Measurements from ENCODE around the gene SLC15A2.
"Not testable (repeated sequence)": the region's sequence is repeated elsewhere in the genome, so short reads cannot be mapped to it uniquely, and the experiment has no call there.

The SLC15A2 gene, protein sequence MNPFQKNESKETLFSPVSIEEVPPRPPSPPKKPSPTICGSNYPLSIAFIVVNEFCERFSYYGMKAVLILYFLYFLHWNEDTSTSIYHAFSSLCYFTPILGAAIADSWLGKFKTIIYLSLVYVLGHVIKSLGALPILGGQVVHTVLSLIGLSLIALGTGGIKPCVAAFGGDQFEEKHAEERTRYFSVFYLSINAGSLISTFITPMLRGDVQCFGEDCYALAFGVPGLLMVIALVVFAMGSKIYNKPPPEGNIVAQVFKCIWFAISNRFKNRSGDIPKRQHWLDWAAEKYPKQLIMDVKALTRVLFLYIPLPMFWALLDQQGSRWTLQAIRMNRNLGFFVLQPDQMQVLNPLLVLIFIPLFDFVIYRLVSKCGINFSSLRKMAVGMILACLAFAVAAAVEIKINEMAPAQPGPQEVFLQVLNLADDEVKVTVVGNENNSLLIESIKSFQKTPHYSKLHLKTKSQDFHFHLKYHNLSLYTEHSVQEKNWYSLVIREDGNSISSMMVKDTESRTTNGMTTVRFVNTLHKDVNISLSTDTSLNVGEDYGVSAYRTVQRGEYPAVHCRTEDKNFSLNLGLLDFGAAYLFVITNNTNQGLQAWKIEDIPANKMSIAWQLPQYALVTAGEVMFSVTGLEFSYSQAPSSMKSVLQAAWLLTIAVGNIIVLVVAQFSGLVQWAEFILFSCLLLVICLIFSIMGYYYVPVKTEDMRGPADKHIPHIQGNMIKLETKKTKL

DNA sequence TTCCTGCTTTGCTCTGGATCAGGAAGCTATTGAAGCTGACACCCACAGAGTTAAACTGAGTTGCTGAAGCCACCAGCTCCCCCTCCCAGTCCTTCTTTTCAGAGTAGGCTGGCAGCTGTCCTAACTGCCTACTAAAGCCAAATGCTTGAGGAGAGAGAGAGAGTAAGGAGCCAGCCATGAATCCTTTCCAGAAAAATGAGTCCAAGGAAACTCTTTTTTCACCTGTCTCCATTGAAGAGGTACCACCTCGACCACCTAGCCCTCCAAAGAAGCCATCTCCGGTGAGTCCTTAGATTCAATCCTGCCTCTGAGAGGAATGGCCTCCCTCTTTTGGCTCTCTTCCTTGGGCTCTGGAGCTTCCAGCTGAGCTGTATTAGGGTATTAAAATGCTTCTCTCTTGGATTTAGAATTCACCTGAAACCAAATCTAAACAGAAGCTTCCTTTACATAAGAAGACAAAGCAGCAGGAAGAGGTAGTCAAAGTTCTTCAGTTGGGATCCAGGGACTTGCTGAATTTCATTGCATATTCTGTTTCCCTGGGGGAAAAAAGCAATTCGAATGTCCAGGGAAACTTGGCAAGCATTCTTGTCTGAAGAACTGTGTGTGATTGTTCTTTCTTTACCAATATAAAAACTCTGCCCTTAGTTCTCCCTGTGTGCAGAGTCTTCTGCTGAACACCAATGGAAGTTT is at the start of gene SLC15A2:
SLC15A2 (plus strand) TSS at position 101 of the 690 bp plus-strand sequence; CDS start at position 177, 76 bp downstream.
- Histone ChIP-seq H3K9ac (ENCODE audit: low read depth in 1 of 2, low read length in 2 of 2) (no peak within 1 kb of the TSS), H3K4me3 (ENCODE audit: low read length in 2 of 2) (no peak within 1 kb of the TSS), H3K27ac (ENCODE audit: low read depth in 2 of 2, low read length in 2 of 2) (no peak within 1 kb of the TSS), H3K9me3 (ENCODE audit: control insufficient read depth in 2 of 2, low read length in 2 of 2) (no peaks in the 10 kb centered on the region), H3K4me1 (ENCODE audit: control insufficient read depth in 2 of 2, insufficient read depth in 2 of 2, low read length in 2 of 2) (peaks cover 0 to 3% of the 10 kb centered on the region in 2 donors), H3K27me3 (ENCODE audit: control insufficient read depth in 2 of 2, insufficient read depth in 2 of 2, low read length in 2 of 2) (no peaks in the 10 kb centered on the region), H3K36me3 (ENCODE audit: control insufficient read depth in 2 of 2, insufficient read depth in 2 of 2, low read length in 2 of 2) (no peaks in the 10 kb centered on the region)

DNA sequence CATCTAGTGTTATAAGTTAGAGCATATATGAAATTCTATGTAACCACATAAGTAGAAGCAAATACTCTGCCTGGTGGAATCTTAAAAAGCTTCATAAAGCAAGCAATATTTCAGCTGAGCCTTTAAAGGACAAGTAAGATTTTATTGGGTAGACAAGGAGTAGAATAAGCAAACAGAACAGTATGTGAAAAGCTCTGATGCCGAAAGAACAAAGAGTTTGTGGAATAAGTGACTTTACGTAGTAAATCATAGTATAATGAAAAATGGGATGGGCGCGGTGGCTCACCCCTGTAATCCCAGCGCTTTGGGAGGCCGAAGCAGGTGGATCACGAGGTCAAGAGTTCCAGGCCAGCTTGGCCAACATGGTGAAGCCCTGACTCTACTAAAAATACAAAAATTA is 49.3 kb upstream of the SLC15A2 start:
- Histone ChIP-seq H3K9me3 (ENCODE audit: control insufficient read depth in 2 of 2, low read length in 2 of 2) (no peaks in the 10 kb centered on the region), H3K4me3 (ENCODE audit: low read length in 2 of 2) (no peak overlapping the region), H3K9ac (ENCODE audit: low read depth in 1 of 2, low read length in 2 of 2) (no peak overlapping the region)

DNA sequence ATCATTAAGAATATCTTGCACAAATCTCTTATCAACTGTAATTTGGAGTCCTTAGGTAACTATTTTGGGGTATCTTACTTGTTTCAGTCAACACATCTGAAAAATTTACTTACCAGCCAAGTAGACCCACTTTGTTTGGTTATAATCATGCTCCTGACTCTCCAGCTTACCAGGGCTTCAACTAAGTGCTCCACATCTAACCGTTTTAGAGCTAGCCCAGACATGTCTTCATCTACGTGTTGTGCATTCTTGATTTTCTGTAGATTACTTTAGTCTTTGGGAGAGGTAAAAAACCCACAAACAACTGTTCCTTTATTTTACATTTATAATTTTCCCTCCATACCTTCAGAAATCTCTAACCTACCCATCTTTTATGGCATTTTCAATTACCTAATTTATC is 41.9 kb upstream of the SLC15A2 start:
- no peak overlapping the region for H3K9ac ChIP-seq (ENCODE audit: low read depth in 1 of 2, low read length in 2 of 2)
- no peaks in the 10 kb centered on the region for H3K36me3 ChIP-seq (ENCODE audit: control insufficient read depth in 2 of 2, insufficient read depth in 2 of 2, low read length in 2 of 2)
- no peaks in the 10 kb centered on the region for H3K4me1 ChIP-seq (ENCODE audit: control insufficient read depth in 2 of 2, insufficient read depth in 2 of 2, low read length in 2 of 2)
- no peaks in the 10 kb centered on the region for H3K9me3 ChIP-seq (ENCODE audit: control insufficient read depth in 2 of 2, low read length in 2 of 2)
- H3K4me3 ChIP-seq (ENCODE audit: low read length in 2 of 2): no peak overlapping the region
- H3K27me3 ChIP-seq (ENCODE audit: control insufficient read depth in 2 of 2, insufficient read depth in 2 of 2, low read length in 2 of 2): no peaks in the 10 kb centered on the region
- H3K27ac ChIP-seq (ENCODE audit: low read depth in 2 of 2, low read length in 2 of 2): no peak overlapping the region

More for the DNA sequence above, 49.3 kb upstream of the SLC15A2 start:
- Histone ChIP-seq H3K36me3 (ENCODE audit: control insufficient read depth in 2 of 2, insufficient read depth in 2 of 2, low read length in 2 of 2) (no peaks in the 10 kb centered on the region), H3K27me3 (ENCODE audit: control insufficient read depth in 2 of 2, insufficient read depth in 2 of 2, low read length in 2 of 2) (no peaks in the 10 kb centered on the region), H3K4me1 (ENCODE audit: control insufficient read depth in 2 of 2, insufficient read depth in 2 of 2, low read length in 2 of 2) (no peaks in the 10 kb centered on the region), H3K27ac (ENCODE audit: low read depth in 2 of 2, low read length in 2 of 2) (no peak overlapping the region)

DNA sequence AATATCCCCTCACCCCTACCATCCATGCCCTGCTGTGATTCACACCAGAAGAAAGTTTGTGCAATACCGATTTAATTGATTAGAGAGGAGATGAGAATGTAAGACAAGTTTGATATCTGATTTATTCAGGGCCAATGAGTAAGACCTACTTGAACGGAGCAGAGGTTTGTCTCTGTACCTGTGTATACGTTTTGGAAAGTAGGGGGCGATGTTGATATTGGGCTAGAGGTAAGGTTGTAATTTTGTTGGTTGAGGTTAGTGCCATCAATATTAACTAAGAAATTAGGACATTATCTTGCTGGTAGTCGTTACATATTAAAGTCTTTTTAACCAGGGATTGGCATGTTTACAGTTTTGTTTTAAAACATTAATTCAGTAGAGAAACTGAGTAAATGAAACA is 38.6 kb upstream of the SLC15A2 start:
- H3K27me3 ChIP-seq (ENCODE audit: control insufficient read depth in 2 of 2, insufficient read depth in 2 of 2, low read length in 2 of 2): no peaks in the 10 kb centered on the region

DNA sequence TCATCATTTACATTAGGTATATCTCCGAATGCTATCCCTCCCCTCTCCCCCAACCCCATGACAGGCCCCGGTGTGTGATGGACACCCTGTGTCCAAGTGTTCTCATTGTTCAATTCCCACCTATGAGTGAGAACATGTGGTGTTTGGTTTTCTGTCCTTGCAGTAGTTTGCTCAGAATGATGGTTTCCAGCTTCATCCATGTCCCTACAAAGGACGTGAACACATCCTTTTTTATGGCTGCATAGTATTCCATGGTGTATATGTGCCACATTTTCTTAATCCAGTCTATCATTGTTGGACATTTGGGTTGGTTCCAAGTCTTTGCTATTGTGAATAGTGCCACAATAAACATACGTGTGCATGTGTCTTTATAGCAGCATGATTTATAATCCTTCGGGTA is 36.4 kb upstream of the SLC15A2 start:
- H3K27me3 ChIP-seq (ENCODE audit: control insufficient read depth in 2 of 2, insufficient read depth in 2 of 2, low read length in 2 of 2): not testable (repeated sequence)

More for the DNA sequence above, 38.6 kb upstream of the SLC15A2 start:
- H3K9ac ChIP-seq (ENCODE audit: low read depth in 1 of 2, low read length in 2 of 2): no peak overlapping the region
- H3K9me3 ChIP-seq (ENCODE audit: control insufficient read depth in 2 of 2, low read length in 2 of 2): no peaks in the 10 kb centered on the region
- H3K27ac ChIP-seq (ENCODE audit: low read depth in 2 of 2, low read length in 2 of 2): no peak overlapping the region
- no peak overlapping the region for H3K4me3 ChIP-seq (ENCODE audit: low read length in 2 of 2)
- H3K4me1 ChIP-seq (ENCODE audit: control insufficient read depth in 2 of 2, insufficient read depth in 2 of 2, low read length in 2 of 2): no peaks in the 10 kb centered on the region
- no peaks in the 10 kb centered on the region for H3K36me3 ChIP-seq (ENCODE audit: control insufficient read depth in 2 of 2, insufficient read depth in 2 of 2, low read length in 2 of 2)

DNA sequence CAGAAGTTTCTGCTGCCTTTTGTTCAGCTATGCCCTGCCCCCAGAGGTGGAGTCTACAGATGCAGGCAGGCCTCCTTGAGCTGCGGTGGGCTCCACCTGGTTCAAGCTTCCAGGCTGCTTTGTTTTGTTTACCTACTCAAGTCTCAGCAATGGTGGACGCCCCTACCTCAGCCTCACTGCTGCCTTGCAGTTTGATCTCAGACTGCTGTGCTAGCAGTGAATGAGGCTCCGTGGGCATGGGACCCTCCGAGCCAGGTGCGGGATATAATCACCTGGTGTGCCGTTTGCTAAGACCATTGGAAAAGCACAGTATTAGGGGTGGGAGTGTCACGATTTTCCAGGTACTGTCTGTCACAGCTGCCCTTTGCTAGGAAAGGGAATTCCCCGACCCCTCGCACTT is 31.0 kb upstream of the SLC15A2 start:
- not testable (repeated sequence) for H3K27me3 ChIP-seq (ENCODE audit: control insufficient read depth in 2 of 2, insufficient read depth in 2 of 2, low read length in 2 of 2); H3K4me3 ChIP-seq (ENCODE audit: low read length in 2 of 2); H3K9ac ChIP-seq (ENCODE audit: low read depth in 1 of 2, low read length in 2 of 2); H3K9me3 ChIP-seq (ENCODE audit: control insufficient read depth in 2 of 2, low read length in 2 of 2); H3K36me3 ChIP-seq (ENCODE audit: control insufficient read depth in 2 of 2, insufficient read depth in 2 of 2, low read length in 2 of 2); H3K4me1 ChIP-seq (ENCODE audit: control insufficient read depth in 2 of 2, insufficient read depth in 2 of 2, low read length in 2 of 2); H3K27ac ChIP-seq (ENCODE audit: low read depth in 2 of 2, low read length in 2 of 2)

More for the DNA sequence above, 36.4 kb upstream of the SLC15A2 start:
- H3K9me3 ChIP-seq (ENCODE audit: control insufficient read depth in 2 of 2, low read length in 2 of 2); H3K27ac ChIP-seq (ENCODE audit: low read depth in 2 of 2, low read length in 2 of 2); H3K4me3 ChIP-seq (ENCODE audit: low read length in 2 of 2); H3K36me3 ChIP-seq (ENCODE audit: control insufficient read depth in 2 of 2, insufficient read depth in 2 of 2, low read length in 2 of 2); H3K4me1 ChIP-seq (ENCODE audit: control insufficient read depth in 2 of 2, insufficient read depth in 2 of 2, low read length in 2 of 2); H3K9ac ChIP-seq (ENCODE audit: low read depth in 1 of 2, low read length in 2 of 2): not testable (repeated sequence)

DNA sequence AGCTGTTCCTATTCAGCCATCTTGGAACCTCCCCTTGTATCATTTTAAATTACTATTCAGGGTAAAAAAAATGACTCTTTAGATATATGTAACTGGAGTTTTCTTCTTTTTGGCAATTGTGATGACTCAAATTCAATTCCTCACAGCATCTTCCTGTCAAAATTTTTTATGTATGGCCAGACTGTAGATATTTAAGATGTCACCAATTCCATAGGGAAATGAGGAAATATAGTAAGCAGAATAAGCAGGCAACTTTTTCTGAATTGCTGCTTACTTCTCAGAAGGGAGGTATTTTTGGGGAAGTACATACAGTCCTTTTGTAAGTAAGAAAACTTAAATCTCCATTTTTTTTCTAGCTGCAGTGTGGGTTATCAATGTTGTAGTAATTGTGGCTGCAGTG is 30.4 kb upstream of the SLC15A2 start:
- Histone ChIP-seq H3K27ac (ENCODE audit: low read depth in 2 of 2, low read length in 2 of 2) (no peak overlapping the region), H3K36me3 (ENCODE audit: control insufficient read depth in 2 of 2, insufficient read depth in 2 of 2, low read length in 2 of 2) (peaks cover 0 to 3% of the 10 kb centered on the region in 2 donors), H3K4me1 (ENCODE audit: control insufficient read depth in 2 of 2, insufficient read depth in 2 of 2, low read length in 2 of 2) (no peaks in the 10 kb centered on the region), H3K4me3 (ENCODE audit: low read length in 2 of 2) (no peak overlapping the region), H3K9ac (ENCODE audit: low read depth in 1 of 2, low read length in 2 of 2) (no peak overlapping the region), H3K9me3 (ENCODE audit: control insufficient read depth in 2 of 2, low read length in 2 of 2) (no peaks in the 10 kb centered on the region), H3K27me3 (ENCODE audit: control insufficient read depth in 2 of 2, insufficient read depth in 2 of 2, low read length in 2 of 2) (no peaks in the 10 kb centered on the region)

DNA sequence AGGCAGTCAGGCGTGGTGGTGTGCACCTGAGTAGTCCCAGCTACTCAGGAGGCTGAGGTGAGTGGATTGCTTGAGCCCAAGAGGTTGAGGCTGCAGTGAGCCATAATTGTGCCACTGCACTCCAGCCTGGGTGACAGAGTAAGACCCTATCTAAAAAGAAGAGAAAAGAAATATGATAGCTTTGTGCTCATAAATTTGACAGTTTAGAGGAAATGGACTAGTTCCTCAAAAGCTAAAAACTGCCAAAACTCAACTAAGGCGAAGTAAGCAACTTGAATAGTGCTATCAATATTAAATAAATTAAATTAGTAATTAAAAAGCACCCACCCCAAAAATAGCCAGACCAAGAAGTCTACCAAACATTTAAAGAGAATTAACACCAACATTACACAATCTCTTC is 24.5 kb upstream of the SLC15A2 start:
- H3K9ac ChIP-seq (ENCODE audit: low read depth in 1 of 2, low read length in 2 of 2): no peak overlapping the region
- no peak overlapping the region for H3K4me3 ChIP-seq (ENCODE audit: low read length in 2 of 2)
- no peaks in the 10 kb centered on the region for H3K4me1 ChIP-seq (ENCODE audit: control insufficient read depth in 2 of 2, insufficient read depth in 2 of 2, low read length in 2 of 2)
- H3K27me3 ChIP-seq (ENCODE audit: control insufficient read depth in 2 of 2, insufficient read depth in 2 of 2, low read length in 2 of 2): no peaks in the 10 kb centered on the region
- H3K9me3 ChIP-seq (ENCODE audit: control insufficient read depth in 2 of 2, low read length in 2 of 2): no peaks in the 10 kb centered on the region
- H3K36me3 ChIP-seq (ENCODE audit: control insufficient read depth in 2 of 2, insufficient read depth in 2 of 2, low read length in 2 of 2): peaks cover 3% of the 10 kb centered on the region in 2 donors
- no peak overlapping the region for H3K27ac ChIP-seq (ENCODE audit: low read depth in 2 of 2, low read length in 2 of 2)

DNA sequence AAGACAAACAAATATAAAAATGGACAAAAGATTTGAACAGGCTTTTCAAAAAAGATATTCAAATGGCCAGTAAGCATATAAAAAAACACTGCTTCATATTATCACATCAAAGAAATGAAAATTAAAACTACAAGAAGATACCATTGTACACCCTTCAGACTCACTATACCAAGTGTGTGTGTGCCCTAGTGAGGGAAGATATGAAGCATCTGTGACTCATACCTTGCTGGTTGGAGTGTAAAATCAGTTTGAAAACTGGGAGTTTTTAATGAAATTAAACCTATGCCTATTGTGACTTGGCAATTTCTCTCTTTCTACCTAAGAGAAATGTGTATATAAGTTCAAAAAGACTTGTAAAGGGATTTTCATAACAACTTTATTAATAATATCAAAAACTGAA is 23.5 kb upstream of the SLC15A2 start:
- H3K9me3 ChIP-seq (ENCODE audit: control insufficient read depth in 2 of 2, low read length in 2 of 2): no peaks in the 10 kb centered on the region
- peaks cover 3% of the 10 kb centered on the region in 2 donors for H3K36me3 ChIP-seq (ENCODE audit: control insufficient read depth in 2 of 2, insufficient read depth in 2 of 2, low read length in 2 of 2)
- no peaks in the 10 kb centered on the region for H3K27me3 ChIP-seq (ENCODE audit: control insufficient read depth in 2 of 2, insufficient read depth in 2 of 2, low read length in 2 of 2)

DNA sequence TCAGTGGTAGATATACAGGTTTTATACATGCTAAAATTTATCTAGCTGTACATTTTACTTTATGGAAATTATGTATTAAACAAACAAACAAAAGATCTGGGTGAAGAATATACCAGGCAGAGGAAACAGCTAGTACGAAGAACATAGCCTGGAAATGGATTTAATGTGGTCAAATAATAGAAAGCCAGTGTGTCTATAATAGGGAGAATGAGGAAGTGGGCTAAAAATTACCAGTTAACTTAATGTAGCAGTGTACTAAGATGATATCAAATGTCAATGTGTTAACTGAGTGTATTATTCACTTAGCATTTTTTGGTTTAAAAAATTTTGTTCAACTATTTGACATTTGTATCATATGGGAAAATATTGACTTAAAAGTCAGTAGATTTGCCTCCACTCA is 22.8 kb upstream of the SLC15A2 start:
- H3K27ac ChIP-seq (ENCODE audit: low read depth in 2 of 2, low read length in 2 of 2): no peak overlapping the region
- H3K36me3 ChIP-seq (ENCODE audit: control insufficient read depth in 2 of 2, insufficient read depth in 2 of 2, low read length in 2 of 2): peaks cover 3% of the 10 kb centered on the region in 2 donors
- H3K9ac ChIP-seq (ENCODE audit: low read depth in 1 of 2, low read length in 2 of 2): no peak overlapping the region

More for the DNA sequence above, 23.5 kb upstream of the SLC15A2 start:
- H3K27ac ChIP-seq (ENCODE audit: low read depth in 2 of 2, low read length in 2 of 2): no peak overlapping the region
- H3K4me3 ChIP-seq (ENCODE audit: low read length in 2 of 2): no peak overlapping the region
- H3K9ac ChIP-seq (ENCODE audit: low read depth in 1 of 2, low read length in 2 of 2): no peak overlapping the region
- no peaks in the 10 kb centered on the region for H3K4me1 ChIP-seq (ENCODE audit: control insufficient read depth in 2 of 2, insufficient read depth in 2 of 2, low read length in 2 of 2)

More for the DNA sequence above, 22.8 kb upstream of the SLC15A2 start:
- Histone ChIP-seq H3K9me3 (ENCODE audit: control insufficient read depth in 2 of 2, low read length in 2 of 2) (no peaks in the 10 kb centered on the region), H3K27me3 (ENCODE audit: control insufficient read depth in 2 of 2, insufficient read depth in 2 of 2, low read length in 2 of 2) (no peaks in the 10 kb centered on the region), H3K4me3 (ENCODE audit: low read length in 2 of 2) (no peak overlapping the region), H3K4me1 (ENCODE audit: control insufficient read depth in 2 of 2, insufficient read depth in 2 of 2, low read length in 2 of 2) (no peaks in the 10 kb centered on the region)

Measured in mucosa of rectum (tissue), 2 donors.